Putamen (tissue), 1 donor: ENCODE data around the gene UBE2L3.
"Not testable (repeated sequence)": the region's sequence is repeated elsewhere in the genome, so short reads cannot be mapped to it uniquely, and the experiment has no call there.

Source experiments
- DNase-seq: peaks from one replicate; pipeline ENCODE4 v3.0.0-alpha.2; 2016; ENCODE audit warnings: low spot score

The UBE2L3 gene

GRCh38 chr22:21628386-21629254 is 61.1 kb downstream of the UBE2L3 start:
- DNase-seq: no peak

GRCh38 chr22:21629255-21630149 is 62.0 kb downstream of the UBE2L3 start, which contains the start of gene YDJC:
TSS of gene YDJC (minus strand) at chr22:21630022. CDS start at chr22:21630014, 8 bp downstream.
- peak; percentile 84 for DNase-seq

GRCh38 chr22:21631025-21631424 is 63.5 kb downstream of the UBE2L3 start:
- DNase-seq: no peak

- no peak for DNase-seq
Observed at GRCh38 chr22:21632237-21632895, 64.9 kb downstream of the UBE2L3 start, which contains the start of gene CCDC116. TSS of gene CCDC116 (plus strand) at chr22:21632760. CDS start at chr22:21633182, 422 bp downstream.

- no peak for DNase-seq
Observed at GRCh38 chr22:21632931-21633330, 65.4 kb downstream of the UBE2L3 start.

- no peak for DNase-seq
Observed at GRCh38 chr22:21633481-21633880, 66.0 kb downstream of the UBE2L3 start.

GRCh38 chr22:21634081-21634480 is 66.6 kb downstream of the UBE2L3 start:
- DNase-seq: no peak

GRCh38 chr22:21634844-21635243 is 67.3 kb downstream of the UBE2L3 start:
- DNase-seq: no peak

- DNase-seq: no peak
Observed at GRCh38 chr22:21635771-21636510, 68.4 kb downstream of the UBE2L3 start.

- no peak for DNase-seq
Observed at GRCh38 chr22:21636629-21637218, 69.2 kb downstream of the UBE2L3 start.

GRCh38 chr22:21637450-21637849 is 69.9 kb downstream of the UBE2L3 start:
- not testable (repeated sequence) for DNase-seq

GRCh38 chr22:21639359-21639758 is 71.8 kb downstream of the UBE2L3 start:
- no peak for DNase-seq

- DNase-seq: no peak
Observed at GRCh38 chr22:21640810-21641209, 73.3 kb downstream of the UBE2L3 start.

GRCh38 chr22:21641417-21641788 is 73.9 kb downstream of the UBE2L3 start:
- DNase-seq: peak; percentile 40

- peak; percentile 98 for DNase-seq
Observed at GRCh38 chr22:21641789-21642583, 74.5 kb downstream of the UBE2L3 start, which contains the start of gene SDF2L1. TSS of gene SDF2L1 (plus strand) at chr22:21642302. CDS start at chr22:21642337, 35 bp downstream.

GRCh38 chr22:21642584-21643448 is 75.3 kb downstream of the UBE2L3 start:
- peak; percentile 39 for DNase-seq

- DNase-seq: no peak
Observed at GRCh38 chr22:21643533-21644357, 76.2 kb downstream of the UBE2L3 start.

- DNase-seq: not testable (repeated sequence)
Observed at GRCh38 chr22:21645513-21645912, 78.0 kb downstream of the UBE2L3 start.
